NT2/D1 (cell line): ENCODE data around the gene CCNK.

Experiments
- SUZ12 ChIP-seq: IDR thresholded peaks from 2 replicates; pipeline ENCODE4 v1.6.1; 2011; ENCODE audit not compliant: insufficient read length, insufficient read depth; ENCODE audit errors: extremely low read depth
- YY1 ChIP-seq: IDR thresholded peaks from 2 replicates; pipeline ENCODE4 v1.6.1; 2011; ENCODE audit not compliant: insufficient read length, insufficient read depth
- ZNF274 ChIP-seq: IDR thresholded peaks from 2 replicates; pipeline ENCODE4 v1.6.1; 2011; ENCODE audit warnings: mild to moderate bottlenecking, low read depth, low read length

- TF ChIP-seq YY1 (no peak), SUZ12 (no peak), ZNF274 (no peak)
These were observed 60.7 kb downstream of the CCNK start for GRCh38 chr14:99541677-99542470.
